K562 (cell line): ENCODE results near the gene ALB. TPM values are rescaled to one million over a fixed set of nuclear protein-coding genes. Genes with fewer than 3 reads are reported as not detected.

Source experiments
- ATAC-seq: fragments of 200-7000 bp; cut with Tn5 transposase; 3 replicates; pipeline ENCODE4 v1.9.1; 2020; ENCODE audit warnings: moderate library complexity
- BruUV-seq: library from RNA; stranded (reverse); fragments of 400-500 nt; replicated peaks from 2 replicates; lab custom pipeline; 2021; lab: Mats Ljungman, UMichigan
- CTCF ChIA-PET: fragments of 300-600 bp; formaldehyde crosslinking; extraction: SDS; loops from one replicate; lab custom pipeline; 2021; ENCODE audit warnings: low intra/inter-chr PET ratio; lab: Yijun Ruan, JAX
- POLR2A ChIA-PET: fragments of 300-600, 350-650 bp; sonication (Branson Sonifier 250); formaldehyde crosslinking; extraction: SDS; loops from one replicate; lab custom pipeline; 2021; ENCODE audit warnings: antibody characterized with exemption, inconsistent platforms; lab: Yijun Ruan, JAX
- DNase-seq, 4 experiments: peaks; one replicate each; pipeline versions ENCODE4 v3.0.0 to v3.0.0-alpha.2; 2011 to 2018; ENCODE audit warnings: low spot score in 3 of 4, mixed read lengths in 3 of 4; ENCODE audit errors: extremely low read depth in 1 of 4
- FAIRE-seq: peaks from 2 replicates; lab custom pipeline; 2011; peaks lifted over from hg19 to GRCh38; lab: Jason Lieb, UNC
- H2AFZ ChIP-seq: 2 replicates; pipeline ENCODE4 v1.6.0; 2011; ENCODE audit warnings: low read depth, low read length, control low read depth, inconsistent platforms
- H3K27ac ChIP-seq: fragments of 200-600 bp; 3 replicates; pipeline ENCODE4 v1.8.0; 2011; ENCODE audit warnings: low read depth, mild to moderate bottlenecking, control low read depth, inconsistent platforms, low read length, moderate library complexity, mixed read lengths; ENCODE audit errors: extremely low read depth
- H3K27me3 ChIP-seq, 2 experiments: fragments of 300-600 bp in 1 of 2; 2 replicates in 1 of 2; 3 replicates in 1 of 2; pipeline versions ENCODE4 v1.6.0 to v1.8.0; 2011; ENCODE audit warnings: inconsistent platforms in 2 of 2, low read length in 2 of 2, mild to moderate bottlenecking in 1 of 2, mixed read lengths in 1 of 2, moderate library complexity in 1 of 2; ENCODE audit not compliant: control insufficient read depth in 2 of 2, insufficient read depth in 2 of 2
- H3K36me3 ChIP-seq: fragments of 300-600 bp; 3 replicates; pipeline ENCODE4 v1.8.0; 2011; ENCODE audit warnings: mild to moderate bottlenecking, low read length, inconsistent platforms; ENCODE audit not compliant: control insufficient read depth, insufficient read depth
- H3K4me1 ChIP-seq, 2 experiments: fragments of 200-600 bp in 1 of 2; replicated peaks in 1 of 2; 2 replicates in 1 of 2; 3 replicates in 1 of 2; pipeline versions ENCODE4 v1.5.1 to v1.8.0; 2011; ENCODE audit warnings: inconsistent platforms in 2 of 2, low read length in 2 of 2, mild to moderate bottlenecking in 1 of 2, mixed read lengths in 1 of 2, moderate library complexity in 1 of 2; ENCODE audit not compliant: control insufficient read depth in 2 of 2, insufficient read depth in 2 of 2
- H3K4me2 ChIP-seq: 2 replicates; pipeline ENCODE4 v1.6.1; 2011; ENCODE audit warnings: low read length, control low read depth, inconsistent platforms, mixed read lengths; ENCODE audit not compliant: insufficient read depth
- H3K4me3 ChIP-seq: fragments of 200-600 bp; sonication (generic), shearing (Covaris generic); 2 replicates; pipeline ENCODE4 v1.5.1; 2016; ENCODE audit warnings: control low read depth, inconsistent platforms
- H3K79me2 ChIP-seq: fragments of 200-600 bp; 3 replicates; pipeline ENCODE4 v1.8.0; 2011; ENCODE audit warnings: low read length, inconsistent platforms; ENCODE audit not compliant: control insufficient read depth, insufficient read depth
- H3K9ac ChIP-seq, 2 experiments: 2 replicates each; pipeline versions ENCODE4 v1.6.0 to v1.6.1; 2011; ENCODE audit warnings: low read depth in 2 of 2, low read length in 2 of 2, control low read depth in 1 of 2, inconsistent platforms in 1 of 2, mild to moderate bottlenecking in 1 of 2, mixed read lengths in 1 of 2; ENCODE audit not compliant: insufficient read depth in 1 of 2
- H3K9me1 ChIP-seq: one replicate; pipeline ENCODE4 v1.6.0; 2011; ENCODE audit warnings: inconsistent platforms, mild to moderate bottlenecking, low read length, moderate library complexity; ENCODE audit not compliant: control insufficient read depth, insufficient read depth
- H3K9me3 ChIP-seq: replicated peaks from 2 replicates; pipeline ENCODE4 v1.5.1; 2011; ENCODE audit warnings: low read depth, low read length, inconsistent platforms; ENCODE audit not compliant: control insufficient read depth, insufficient read depth
- H4K20me1 ChIP-seq: replicated peaks from 2 replicates; pipeline ENCODE4 v1.6.1; 2011; ENCODE audit warnings: low read length, inconsistent platforms, mixed read lengths; ENCODE audit not compliant: control insufficient read depth, insufficient read depth
- BRCA1 ChIP-seq, 2 experiments: fragments of 450-650 bp in 1 of 2; sonication (generic) in 1 of 2; formaldehyde crosslinking in 1 of 2; IDR thresholded peaks; 2 replicates each; pipeline versions ENCODE4 v1.5.0 to v1.6.1; 2017 to 2020; ENCODE audit warnings: mild to moderate bottlenecking in 1 of 2, missing genetic modification reagents in 1 of 2
- COPS2 ChIP-seq: fragments of 450-650 bp; conservative IDR thresholded peaks from 2 replicates; pipeline ENCODE4 v1.6.1; 2016; ENCODE audit warnings: mild to moderate bottlenecking, moderate library complexity
- FOS ChIP-seq: IDR thresholded peaks from 3 replicates; pipeline ENCODE4 v1.6.1; 2011; ENCODE audit not compliant: insufficient read length; ENCODE audit errors: extremely low read depth
- LEF1 ChIP-seq: fragments of 450-650 bp; IDR thresholded peaks from 2 replicates; pipeline ENCODE4 v1.6.1; 2016; ENCODE audit warnings: mild to moderate bottlenecking
- TEAD1 ChIP-seq, 2 experiments: fragments of 450-650 bp in 1 of 2; sonication (generic) in 1 of 2; formaldehyde crosslinking; IDR thresholded peaks; 2 replicates each; pipeline versions ENCODE4 v1.4.0 to v1.8.0; 2020 to 2022; ENCODE audit warnings: mild to moderate bottlenecking in 2 of 2, missing genetic modification reagents in 1 of 2
- ZNF146 ChIP-seq: IDR thresholded peaks from one replicate; pipeline ENCODE4 v1.6.1; 2018; ENCODE audit warnings: missing compliant biosample characterization; ENCODE audit not compliant: unreplicated experiment
- ZNF174 ChIP-seq: fragments of 250-450 bp; sonication (Bioruptor Pico); IDR thresholded peaks from 2 replicates; pipeline ENCODE4 v1.4.0; 2020; ENCODE audit warnings: mild to moderate bottlenecking
- ZNF224 ChIP-seq: sonication (generic); formaldehyde crosslinking; IDR thresholded peaks from 2 replicates; pipeline ENCODE4 v1.8.0; 2022; ENCODE audit warnings: mild to moderate bottlenecking, missing genetic modification reagents
- WGBS: fragments of 100-300 bp; shearing (Covaris generic); methylation state at CpG from one replicate; pipeline ENCODE4 v1.1.6; 2016; ENCODE audit warnings: low coverage, mixed read lengths; ENCODE audit not compliant: insufficient coverage; ENCODE audit errors: missing lambda C conversion rate; 5-methylcytosine and 5-hydroxymethylcytosine counted together
- in situ Hi-C: fragments of 300-500 bp; cut with MboI; formaldehyde crosslinking; loops from 4 replicates; pipeline ENCODE4 v1.15.0; 2018; ENCODE audit warnings: inconsistent platforms, mixed read lengths
- intact Hi-C: fragments of 100-400 bp; cut with micrococcal nuclease; formaldehyde crosslinking; loops from 2 replicates; pipeline ENCODE4 v1.14.2; 2022
- polyA plus RNA-seq, 8 experiments: library from polyadenylated mRNA; depleted of rRNA in 4 of 8; stranded (reverse) in 5 of 8; unstranded in 3 of 8; fragments of >200 nt; fragmentation: Nextera tagmentation in 2 of 8; fragmentation: Illumina TruSeq in 1 of 8; extraction: Ambion mirVana in 2 of 8; extraction: Trizol in 1 of 8; gene quantifications; 2 replicates each; pipeline versions ENCODE4 v1.2.1 to v1.2.3, GENCODE V29; 2011 to 2014; ENCODE audit warnings: inconsistent platforms in 1 of 8, missing spikeins in 1 of 8
- total RNA-seq, 7 experiments: library from RNA; depleted of rRNA in 6 of 7; stranded (reverse); fragments of >200 nt in 6 of 7; fragmentation: Illumina TruSeq in 2 of 7; extraction: Trizol in 2 of 7; gene quantifications; 2 replicates each; pipeline versions ENCODE4 v1.2.1 to v1.2.3, GENCODE V29; 2011 to 2021; ENCODE audit warnings: low replicate concordance in 1 of 7
- TF ChIP-seq, protein P1 (sequence below), 3 experiments: IDR thresholded peaks in 2 of 3; conservative IDR thresholded peaks in 1 of 3; 2 replicates each; pipeline ENCODE4 v1.5.1; 2011 to 2012; ENCODE audit warnings: low read length in 3 of 3, mild to moderate bottlenecking in 3 of 3, control low read depth in 2 of 3, improper control_type of control experiment in 1 of 3, inconsistent platforms in 1 of 3, low read depth in 1 of 3, mixed read lengths in 1 of 3, moderate library complexity in 1 of 3; ENCODE audit not compliant: insufficient read depth in 2 of 3
- TF ChIP-seq, protein P2 (sequence below): IDR thresholded peaks from 3 replicates; pipeline ENCODE4 v1.6.1; 2011; ENCODE audit warnings: borderline replicate concordance, mild to moderate bottlenecking, moderate library complexity; ENCODE audit not compliant: insufficient read length; ENCODE audit errors: extremely low read depth
- TF ChIP-seq, protein P3 (sequence below): fragments of 250-450 bp; sonication (Bioruptor Pico); IDR thresholded peaks from 2 replicates; pipeline ENCODE4 v1.5.0; 2020; ENCODE audit warnings: mild to moderate bottlenecking, borderline replicate concordance
- TF ChIP-seq, protein P4 (sequence below): fragments of 250-450 bp; sonication (Bioruptor Pico); IDR thresholded peaks from 2 replicates; pipeline ENCODE4 v1.4.0; 2020; ENCODE audit warnings: mild to moderate bottlenecking

The ALB gene
- total and polyA plus RNA-seq, 9 of the 15 experiments (the other 6 are each of a cell fraction or from before 2014, with no cell fraction given): 0.04 to 18.5 (median 0.20) TPM; not detected in 2

DNA sequence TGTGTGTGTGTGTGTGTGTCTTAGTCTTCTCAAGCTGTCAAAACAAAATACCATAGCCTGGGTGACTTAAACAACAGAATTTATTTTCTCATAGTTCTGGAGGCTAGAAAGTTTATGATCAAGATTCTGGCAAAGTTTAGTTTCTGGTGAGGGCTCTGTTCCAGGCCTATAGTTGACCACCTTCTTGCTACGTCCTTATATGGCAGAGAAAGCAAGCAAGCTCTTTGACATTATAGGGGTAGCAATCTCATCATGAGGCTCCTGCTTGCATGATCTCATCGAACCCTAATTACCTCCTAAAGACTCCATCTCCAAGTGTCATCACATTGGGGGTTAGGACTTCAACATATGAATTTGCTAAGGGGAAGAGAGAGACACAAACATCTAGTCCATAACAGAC lies 25.0 kb downstream of the ALB start:
- in situ Hi-C loops: no loop called here
- POLR2A ChIA-PET: interaction anchor here (1.1 kb wide), 1 partner anchor 9 kb away, joined by 3 read pairs; no protein-coding TSS in a partner anchor
- H3K9me1 ChIP-seq: no peaks in the 10 kb centered on the region
- intact Hi-C loops: no loop called here
- WGBS: 38% methylated on average over 2 of the region's 2 CpGs
- H3K36me3 ChIP-seq: no peaks in the 10 kb centered on the region
- FAIRE-seq (no peak), ATAC-seq (no peak), DNase-seq (no peak)
- no peaks in the 10 kb centered on the region for H4K20me1 ChIP-seq
- no peak overlapping the region for H3K27ac ChIP-seq
- 0 out of 2 replicates have a peak overlapping the region, but pooled peaks have one; percentile 24 for H2AFZ ChIP-seq
- no peaks in the 10 kb centered on the region for H3K9me3 ChIP-seq
- H3K27me3 ChIP-seq: no peaks in the 10 kb centered on the region
- H3K79me2 ChIP-seq: no peaks in the 10 kb centered on the region
- H3K4me1 ChIP-seq: peaks cover 0 to 13% of the 10 kb centered on the region in 2 experiments; a peak in 2 of 5 replicates
- no peak overlapping the region for H3K4me2 ChIP-seq
- CTCF ChIA-PET: no interaction called here
- no peak overlapping the region for H3K9ac ChIP-seq
- BruUV-seq: no TSS peak
- H3K4me3 ChIP-seq: no peak overlapping the region
- no peak for TF ChIP-seq ZNF146 (CRISPR knock-in tag)
- TF ChIP-seq, protein P1, sequence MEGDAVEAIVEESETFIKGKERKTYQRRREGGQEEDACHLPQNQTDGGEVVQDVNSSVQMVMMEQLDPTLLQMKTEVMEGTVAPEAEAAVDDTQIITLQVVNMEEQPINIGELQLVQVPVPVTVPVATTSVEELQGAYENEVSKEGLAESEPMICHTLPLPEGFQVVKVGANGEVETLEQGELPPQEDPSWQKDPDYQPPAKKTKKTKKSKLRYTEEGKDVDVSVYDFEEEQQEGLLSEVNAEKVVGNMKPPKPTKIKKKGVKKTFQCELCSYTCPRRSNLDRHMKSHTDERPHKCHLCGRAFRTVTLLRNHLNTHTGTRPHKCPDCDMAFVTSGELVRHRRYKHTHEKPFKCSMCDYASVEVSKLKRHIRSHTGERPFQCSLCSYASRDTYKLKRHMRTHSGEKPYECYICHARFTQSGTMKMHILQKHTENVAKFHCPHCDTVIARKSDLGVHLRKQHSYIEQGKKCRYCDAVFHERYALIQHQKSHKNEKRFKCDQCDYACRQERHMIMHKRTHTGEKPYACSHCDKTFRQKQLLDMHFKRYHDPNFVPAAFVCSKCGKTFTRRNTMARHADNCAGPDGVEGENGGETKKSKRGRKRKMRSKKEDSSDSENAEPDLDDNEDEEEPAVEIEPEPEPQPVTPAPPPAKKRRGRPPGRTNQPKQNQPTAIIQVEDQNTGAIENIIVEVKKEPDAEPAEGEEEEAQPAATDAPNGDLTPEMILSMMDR (IDR thresholded peaks at IDR 0.05 in 2 of 3, conservative IDR thresholded peaks at IDR 0.05 in 1 of 3; ENCODE audit: insufficient read depth in 2 of 3, low read depth in 1 of 3, low read length in 3 of 3): no peak
- no peak for TF ChIP-seq TEAD1 (CRISPR knock-in tag; IDR thresholded peaks at IDR 0.05)
- TF ChIP-seq, protein P2, sequence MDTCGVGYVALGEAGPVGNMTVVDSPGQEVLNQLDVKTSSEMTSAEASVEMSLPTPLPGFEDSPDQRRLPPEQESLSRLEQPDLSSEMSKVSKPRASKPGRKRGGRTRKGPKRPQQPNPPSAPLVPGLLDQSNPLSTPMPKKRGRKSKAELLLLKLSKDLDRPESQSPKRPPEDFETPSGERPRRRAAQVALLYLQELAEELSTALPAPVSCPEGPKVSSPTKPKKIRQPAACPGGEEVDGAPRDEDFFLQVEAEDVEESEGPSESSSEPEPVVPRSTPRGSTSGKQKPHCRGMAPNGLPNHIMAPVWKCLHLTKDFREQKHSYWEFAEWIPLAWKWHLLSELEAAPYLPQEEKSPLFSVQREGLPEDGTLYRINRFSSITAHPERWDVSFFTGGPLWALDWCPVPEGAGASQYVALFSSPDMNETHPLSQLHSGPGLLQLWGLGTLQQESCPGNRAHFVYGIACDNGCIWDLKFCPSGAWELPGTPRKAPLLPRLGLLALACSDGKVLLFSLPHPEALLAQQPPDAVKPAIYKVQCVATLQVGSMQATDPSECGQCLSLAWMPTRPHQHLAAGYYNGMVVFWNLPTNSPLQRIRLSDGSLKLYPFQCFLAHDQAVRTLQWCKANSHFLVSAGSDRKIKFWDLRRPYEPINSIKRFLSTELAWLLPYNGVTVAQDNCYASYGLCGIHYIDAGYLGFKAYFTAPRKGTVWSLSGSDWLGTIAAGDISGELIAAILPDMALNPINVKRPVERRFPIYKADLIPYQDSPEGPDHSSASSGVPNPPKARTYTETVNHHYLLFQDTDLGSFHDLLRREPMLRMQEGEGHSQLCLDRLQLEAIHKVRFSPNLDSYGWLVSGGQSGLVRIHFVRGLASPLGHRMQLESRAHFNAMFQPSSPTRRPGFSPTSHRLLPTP: no peak
- no peak for TF ChIP-seq COPS2
- no peak for TF ChIP-seq ZNF224 (CRISPR knock-in tag)
- no peak for TF ChIP-seq BRCA1 (IDR thresholded peaks at IDR 0.05)
- no peak for TF ChIP-seq BRCA1 (CRISPR knock-in tag; IDR thresholded peaks at IDR 0.05)
- TF ChIP-seq, protein P3, sequence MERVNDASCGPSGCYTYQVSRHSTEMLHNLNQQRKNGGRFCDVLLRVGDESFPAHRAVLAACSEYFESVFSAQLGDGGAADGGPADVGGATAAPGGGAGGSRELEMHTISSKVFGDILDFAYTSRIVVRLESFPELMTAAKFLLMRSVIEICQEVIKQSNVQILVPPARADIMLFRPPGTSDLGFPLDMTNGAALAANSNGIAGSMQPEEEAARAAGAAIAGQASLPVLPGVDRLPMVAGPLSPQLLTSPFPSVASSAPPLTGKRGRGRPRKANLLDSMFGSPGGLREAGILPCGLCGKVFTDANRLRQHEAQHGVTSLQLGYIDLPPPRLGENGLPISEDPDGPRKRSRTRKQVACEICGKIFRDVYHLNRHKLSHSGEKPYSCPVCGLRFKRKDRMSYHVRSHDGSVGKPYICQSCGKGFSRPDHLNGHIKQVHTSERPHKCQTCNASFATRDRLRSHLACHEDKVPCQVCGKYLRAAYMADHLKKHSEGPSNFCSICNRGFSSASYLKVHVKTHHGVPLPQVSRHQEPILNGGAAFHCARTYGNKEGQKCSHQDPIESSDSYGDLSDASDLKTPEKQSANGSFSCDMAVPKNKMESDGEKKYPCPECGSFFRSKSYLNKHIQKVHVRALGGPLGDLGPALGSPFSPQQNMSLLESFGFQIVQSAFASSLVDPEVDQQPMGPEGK: no peak
- TF ChIP-seq, protein P4, sequence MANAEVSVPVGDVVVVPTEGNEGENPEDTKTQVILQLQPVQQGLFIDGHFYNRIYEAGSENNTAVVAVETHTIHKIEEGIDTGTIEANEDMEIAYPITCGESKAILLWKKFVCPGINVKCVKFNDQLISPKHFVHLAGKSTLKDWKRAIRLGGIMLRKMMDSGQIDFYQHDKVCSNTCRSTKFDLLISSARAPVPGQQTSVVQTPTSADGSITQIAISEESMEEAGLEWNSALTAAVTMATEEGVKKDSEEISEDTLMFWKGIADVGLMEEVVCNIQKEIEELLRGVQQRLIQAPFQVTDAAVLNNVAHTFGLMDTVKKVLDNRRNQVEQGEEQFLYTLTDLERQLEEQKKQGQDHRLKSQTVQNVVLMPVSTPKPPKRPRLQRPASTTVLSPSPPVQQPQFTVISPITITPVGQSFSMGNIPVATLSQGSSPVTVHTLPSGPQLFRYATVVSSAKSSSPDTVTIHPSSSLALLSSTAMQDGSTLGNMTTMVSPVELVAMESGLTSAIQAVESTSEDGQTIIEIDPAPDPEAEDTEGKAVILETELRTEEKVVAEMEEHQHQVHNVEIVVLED (CRISPR knock-in tag): no peak
- TF ChIP-seq LEF1: no peak
- no peak for TF ChIP-seq ZNF174 (CRISPR knock-in tag)
- TF ChIP-seq FOS: no peak
